HG02885 (cell line): Measurements from ENCODE around the gene CCDC88C.
A peak's percentile ranks its signal among the peaks of the same experiment; 100 is the strongest.

Source experiments
- ATAC-seq: cut with Tn5 transposase; IDR thresholded peaks from one replicate; pipeline ENCODE4 v1.9.1; 2021; ENCODE audit warnings: mild to moderate bottlenecking; ENCODE audit not compliant: unreplicated experiment, poor library complexity

CCDC88C gene

DNA sequence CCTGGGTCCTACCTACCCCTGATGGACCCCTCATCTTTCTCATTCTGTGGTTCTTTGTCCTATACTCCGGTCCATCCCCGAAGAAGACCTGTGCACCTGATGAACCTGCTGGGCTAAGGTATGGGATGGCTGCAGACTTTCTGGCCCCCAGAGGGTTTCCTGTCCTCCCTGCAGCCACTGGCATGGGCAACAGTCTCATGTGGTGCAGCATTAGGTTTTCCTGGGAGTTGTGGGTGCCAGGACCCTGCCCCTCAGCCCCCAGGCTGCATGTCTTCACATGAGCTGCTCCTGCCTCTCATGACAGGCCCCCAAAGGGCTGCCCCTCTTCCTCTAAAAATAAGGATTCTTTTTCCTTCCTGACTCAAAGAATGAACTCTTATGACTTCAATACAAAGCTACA lies 100.9 kb downstream of the CCDC88C start:
- ATAC-seq = no peak

DNA sequence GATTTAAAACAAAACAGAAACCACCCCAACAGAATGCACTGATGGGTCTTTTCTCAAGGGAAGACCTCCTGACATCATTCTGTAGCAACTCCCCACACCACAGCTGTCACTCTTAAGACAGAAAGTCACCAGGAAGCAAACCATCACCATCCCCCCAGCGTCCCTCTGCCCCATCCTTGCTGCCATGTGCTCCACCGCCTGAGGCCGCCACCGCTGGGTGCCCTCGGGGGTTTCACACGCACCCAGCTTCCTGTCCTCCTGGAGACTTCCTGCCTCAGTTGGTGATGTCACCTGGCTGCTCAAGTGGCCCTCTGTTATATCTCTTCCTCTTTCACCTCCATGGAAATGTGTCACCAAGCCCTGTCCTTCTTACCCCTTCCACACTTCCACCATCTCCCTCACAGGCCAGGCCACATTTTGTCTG lies 101.8 kb downstream of the CCDC88C start:
- peak; percentile 75 for ATAC-seq

DNA sequence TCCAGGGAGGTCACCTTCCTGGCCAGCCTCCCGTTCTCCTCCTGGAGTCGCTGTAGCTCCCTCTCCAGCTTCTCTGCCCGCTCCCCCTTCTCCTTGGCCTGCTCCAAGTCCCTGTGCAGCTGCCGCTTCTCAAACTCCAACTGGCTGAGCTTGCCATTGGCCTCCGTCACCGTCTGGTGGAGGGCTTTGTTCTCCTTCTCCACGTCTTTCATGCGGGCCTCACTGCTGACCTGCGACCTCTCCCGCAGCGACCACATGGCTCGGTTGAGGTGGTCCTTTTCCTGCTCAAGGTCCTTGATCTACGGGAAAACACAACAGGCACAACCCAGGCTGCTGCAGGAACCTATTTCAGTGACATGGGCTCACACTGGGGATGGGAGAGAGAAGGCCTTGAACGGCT lies 103.8 kb downstream of the CCDC88C start:
- no peak for ATAC-seq

DNA sequence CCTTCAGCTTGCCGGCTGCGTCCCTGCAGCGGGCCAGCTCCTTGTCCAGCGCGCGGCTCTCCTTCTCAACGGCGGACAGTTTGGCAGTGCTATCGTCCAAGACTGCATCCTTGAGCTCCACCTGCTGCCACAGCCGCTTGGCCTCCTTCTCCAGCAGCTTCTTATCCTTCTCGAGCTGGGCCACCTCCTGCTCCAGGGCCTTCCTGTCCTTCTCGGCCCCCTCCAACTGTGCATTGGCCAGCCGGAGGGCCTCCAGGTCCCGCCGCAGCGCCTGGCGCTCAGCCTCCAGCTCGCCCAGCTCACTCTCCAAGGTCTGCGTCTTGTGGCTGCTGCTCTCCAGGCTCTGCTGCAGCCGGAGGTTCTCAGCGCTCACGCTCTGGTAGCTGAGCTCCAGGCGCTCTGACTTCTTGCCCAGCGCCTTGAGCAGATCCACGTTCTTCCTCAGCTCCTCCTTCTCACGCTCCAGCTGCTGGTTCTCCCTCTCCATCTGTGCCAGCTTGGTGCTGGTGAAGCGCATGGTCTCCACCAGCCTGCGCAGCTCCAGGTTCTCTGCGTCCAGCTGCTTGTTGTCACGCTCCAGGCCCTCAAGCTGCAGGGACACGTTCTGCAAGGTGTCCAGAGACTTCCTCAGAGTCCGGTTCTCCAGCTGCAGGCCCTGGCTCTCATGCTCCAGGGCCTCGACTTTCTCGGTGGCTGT lies 104.3 kb downstream of the CCDC88C start:
- no peak for ATAC-seq

DNA sequence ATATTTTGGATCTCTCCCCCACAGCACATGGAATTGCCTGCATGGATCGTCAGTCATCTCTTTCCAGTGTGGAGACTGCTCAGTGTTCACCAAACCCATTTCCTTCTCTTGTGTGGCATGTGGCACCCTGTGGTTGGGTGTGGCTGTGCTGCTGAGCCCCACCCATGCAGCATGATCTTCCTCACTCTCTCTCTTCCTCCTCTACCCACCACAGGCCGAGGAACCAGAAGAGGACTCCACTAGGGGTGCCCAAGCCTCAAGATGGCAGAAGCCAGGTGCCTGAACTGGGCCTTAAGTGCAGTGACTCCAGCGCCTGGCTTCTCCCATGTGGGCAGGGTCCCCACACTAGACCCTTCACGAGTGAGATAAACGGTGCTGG lies 106.3 kb downstream of the CCDC88C start:
- no peak for ATAC-seq

DNA sequence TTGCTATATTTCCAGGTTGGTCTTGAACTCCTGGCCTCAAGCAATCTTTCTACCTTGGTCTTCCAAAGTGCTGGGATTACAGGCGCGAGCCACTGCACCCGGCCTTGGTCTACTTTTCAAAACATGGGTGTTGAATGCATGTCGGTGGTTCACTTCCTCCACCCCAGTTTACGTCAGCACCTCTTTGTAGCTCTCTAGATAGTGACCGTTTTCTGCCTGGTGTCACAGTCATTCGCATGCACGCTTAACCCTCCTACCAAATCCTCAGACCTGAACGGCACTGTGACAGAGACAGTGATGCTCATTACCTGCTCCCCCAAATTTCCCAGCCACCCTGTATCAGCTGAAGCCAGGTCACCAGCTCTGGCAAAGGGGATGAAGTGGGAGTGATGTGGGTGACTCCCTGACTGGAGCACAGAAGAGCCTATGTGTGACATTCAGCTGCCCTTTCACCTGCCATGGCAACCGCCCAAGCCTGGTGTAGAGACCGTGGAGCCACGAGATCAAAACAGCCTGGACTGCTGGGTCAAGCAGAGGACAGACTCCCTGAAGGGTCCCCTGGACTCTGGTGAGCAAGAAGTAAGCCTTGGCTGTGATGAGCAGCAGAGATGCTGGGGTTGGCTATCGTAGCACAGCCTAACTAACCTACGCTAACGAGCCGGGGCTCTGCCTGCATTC lies 106.9 kb downstream of the CCDC88C start:
- ATAC-seq = no peak

DNA sequence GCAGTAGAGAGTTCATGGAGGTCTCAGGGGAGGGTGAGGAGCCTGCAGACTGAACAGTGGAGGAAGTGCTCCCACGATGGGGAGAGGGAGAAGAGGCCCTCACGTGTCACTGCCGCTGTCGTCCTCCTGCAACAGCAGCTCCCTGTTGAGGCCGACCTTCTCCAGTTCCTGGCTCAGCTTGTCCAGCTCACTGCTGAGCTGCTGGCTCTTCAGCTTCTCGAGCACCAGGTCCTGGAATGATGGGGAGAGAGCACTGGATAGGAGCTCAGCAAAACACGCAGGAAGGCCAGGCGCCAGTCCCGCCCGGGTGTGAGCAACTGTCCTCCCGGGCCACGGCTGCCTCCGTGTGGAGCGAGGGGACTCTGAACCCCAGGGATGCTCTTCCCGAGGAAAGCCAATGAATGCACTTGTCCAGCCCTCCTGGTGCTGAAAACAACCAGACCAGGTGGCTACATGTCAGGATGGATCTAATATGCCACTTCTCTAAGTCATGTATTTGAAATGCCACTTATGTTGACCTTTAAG lies 107.8 kb downstream of the CCDC88C start:
- ATAC-seq = no peak

DNA sequence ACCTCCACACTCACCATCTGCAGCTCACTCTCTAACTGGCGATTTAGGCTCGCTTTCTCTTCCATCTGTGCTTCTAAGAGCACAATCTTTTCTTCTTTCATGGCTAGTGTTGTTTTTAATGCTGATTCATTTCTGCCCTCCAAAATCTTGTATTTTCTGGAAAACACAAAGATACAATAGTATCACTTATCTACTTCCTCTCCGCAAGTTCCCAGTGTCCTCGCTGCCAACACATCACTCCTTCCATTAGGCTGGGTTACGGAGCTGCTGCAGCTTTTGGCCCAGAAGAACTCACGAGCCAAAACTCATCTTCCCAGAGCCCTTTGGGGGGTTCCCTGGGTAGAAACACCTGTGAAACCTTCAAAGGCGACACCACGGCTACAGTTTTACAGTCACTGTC lies 109.3 kb downstream of the CCDC88C start:
- ATAC-seq = no peak

DNA sequence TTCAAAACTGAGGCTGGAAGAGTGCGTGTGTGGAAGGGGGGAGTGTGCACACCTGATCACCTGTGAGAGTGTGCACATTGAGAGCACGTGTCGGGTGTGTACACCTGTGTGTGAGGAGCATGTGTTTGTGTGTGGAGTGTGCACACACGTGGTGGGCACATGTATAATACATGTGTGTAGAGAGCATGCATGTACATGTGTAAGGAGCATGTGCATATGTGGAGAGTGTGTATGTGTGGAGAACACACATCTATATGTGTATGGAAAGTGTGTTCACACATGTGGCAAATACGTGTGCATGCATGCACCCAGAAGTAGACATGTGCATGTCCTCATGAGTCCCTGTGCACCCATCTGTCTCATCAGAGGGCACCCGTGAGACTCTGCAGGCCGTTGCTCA lies 110.0 kb downstream of the CCDC88C start:
- ATAC-seq = no peak

DNA sequence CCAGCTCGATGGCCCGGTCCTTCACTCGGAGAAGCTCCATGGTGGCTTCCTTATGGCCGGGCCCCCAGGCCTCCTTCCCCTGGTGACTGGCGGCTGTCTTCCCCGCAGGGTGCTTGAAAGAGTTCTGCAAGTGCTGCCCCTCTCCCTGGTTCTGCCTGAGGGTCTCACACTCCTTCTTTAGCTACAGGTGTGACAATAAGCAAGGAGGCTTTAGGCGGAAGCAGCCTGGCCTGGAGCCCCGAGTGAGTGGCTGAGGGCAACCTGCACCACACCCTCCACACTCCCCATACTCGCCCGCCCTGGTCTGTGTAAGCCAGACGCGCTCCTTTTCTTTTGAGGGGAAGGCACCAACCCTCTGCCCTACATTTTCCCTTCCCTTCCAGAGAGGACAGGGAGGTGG lies 110.6 kb downstream of the CCDC88C start:
- ATAC-seq = no peak

DNA sequence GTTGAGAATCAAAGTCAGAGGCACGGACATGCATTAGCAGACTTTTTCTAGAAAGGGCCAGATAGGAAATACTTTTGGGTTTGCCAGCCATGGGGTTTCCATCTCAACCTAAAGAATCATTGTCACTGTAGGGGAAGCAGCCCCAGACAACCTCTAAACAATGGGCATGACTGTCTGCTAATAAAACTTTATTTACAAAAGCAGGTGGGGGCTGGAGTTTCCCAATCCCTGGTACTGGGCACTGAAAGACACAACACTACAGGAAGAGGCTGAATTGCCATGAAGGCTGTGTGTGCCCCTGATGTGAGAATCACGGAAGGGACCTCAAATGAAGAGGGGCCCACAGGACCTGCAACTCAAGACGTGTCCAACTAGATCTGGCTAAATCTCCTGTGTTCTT lies 111.1 kb downstream of the CCDC88C start:
- ATAC-seq = no peak

DNA sequence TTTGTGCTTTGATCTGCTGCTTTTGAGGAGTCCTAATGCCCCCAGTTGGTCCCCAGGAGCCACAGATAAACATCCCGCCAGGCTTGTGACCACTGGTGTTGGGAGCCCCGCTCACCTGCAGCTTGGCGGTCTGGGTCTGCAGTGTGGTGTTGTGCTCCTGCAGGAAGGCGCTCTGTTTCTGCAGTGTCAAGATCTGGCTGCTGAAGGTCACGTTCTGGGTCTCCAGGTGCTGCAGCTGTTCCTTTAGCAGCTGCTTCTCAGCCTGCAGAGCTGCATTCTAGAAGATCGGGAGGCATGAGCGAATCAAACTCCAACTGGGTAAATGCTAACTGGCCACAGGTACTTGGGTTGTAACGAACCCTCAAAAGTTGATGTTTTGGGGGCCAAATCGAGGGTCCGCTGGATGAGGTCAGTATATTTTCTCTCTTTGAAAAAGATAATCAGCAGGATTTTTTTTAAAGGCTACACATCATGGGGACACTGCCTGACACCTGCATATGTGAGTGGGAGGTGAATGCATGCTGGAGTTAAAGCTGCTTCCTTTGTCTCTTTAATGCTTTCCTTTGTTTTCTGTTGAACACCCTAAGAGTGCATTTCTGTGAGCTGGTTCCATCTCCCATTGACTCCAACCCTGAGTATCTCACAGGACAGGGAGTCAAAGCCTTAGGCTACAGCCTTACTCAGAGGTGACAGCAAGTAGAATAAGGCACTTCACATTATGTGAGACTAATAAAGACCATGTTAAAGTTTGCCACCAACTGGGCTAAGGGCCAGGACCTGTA lies 111.8 kb downstream of the CCDC88C start:
- ATAC-seq = no peak

DNA sequence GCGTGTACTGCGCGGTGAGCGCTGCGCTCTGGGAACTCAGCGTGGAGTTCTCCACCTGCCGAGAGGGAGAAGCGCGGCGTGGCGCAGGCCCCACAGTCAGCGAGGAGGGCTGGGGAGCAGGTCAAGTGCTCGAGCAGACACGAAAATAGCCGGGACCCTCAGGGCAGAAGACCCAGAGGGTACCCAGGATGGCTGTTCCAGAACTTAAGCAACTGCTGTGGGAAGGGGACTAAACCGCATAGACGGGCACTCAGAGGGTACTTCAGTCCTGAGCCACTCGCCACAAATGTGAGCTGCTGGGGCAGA lies 113.7 kb downstream of the CCDC88C start:
- no peak for ATAC-seq

DNA sequence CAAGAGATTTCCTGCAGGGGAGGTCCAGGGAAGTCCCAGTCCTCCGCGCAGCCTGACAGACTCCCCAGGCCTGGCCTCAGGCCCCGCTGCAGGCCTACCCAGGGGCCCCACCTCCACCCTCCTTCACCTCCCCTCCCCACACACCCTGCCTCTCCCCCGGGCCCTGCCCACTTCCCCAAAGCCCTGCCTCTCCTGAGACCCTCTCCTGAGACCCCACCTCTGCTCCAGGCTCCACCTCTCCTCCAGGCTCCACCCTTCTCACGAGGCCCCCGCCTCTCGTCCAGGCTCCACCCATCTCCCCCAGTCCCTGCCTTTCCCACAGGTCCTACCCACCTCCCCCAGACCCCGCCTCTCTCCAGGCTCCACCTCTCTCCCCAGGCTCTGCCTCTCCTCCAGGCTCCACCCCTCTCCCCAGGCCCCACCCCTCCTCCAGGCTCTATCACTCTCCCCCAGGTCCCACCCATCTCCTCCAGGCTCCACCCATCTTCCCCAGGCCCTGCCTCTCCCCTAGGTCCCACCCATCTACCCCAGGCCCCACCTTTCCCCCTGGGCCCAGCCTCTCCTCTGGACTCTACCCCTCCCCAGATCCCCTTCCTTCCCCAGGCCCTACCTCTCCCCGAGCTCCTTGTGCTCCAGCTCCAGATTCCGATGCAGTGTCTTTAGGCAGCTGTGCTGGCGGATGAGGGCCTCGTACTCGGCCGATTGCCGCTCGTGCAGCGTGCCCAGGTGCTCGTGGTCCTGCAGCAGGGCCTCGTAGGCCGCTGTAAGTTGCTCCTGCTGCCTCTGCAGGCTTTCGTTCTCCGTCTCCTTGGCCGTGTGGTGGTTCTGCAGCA lies 114.3 kb downstream of the CCDC88C start:
- peak; percentile 66 for ATAC-seq

DNA sequence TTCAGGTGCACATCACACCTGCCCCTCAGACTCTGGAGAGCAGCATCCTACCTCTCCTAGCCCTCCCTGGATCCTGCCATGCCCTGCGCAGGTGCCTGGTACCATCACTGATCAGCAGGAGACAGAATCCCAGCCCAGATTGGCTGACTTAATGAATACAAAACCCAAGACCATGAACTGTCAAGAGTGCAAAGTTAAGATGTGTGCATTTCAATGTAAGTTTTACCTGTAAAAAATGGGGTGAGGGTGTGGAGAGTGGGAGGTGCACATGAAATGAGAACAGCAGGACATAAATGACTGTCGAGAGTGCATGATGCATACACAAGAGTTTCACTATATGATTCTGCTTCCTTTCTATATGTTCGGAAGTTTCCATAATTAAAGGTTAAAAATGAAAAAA lies 115.2 kb downstream of the CCDC88C start:
- peak; percentile 57 for ATAC-seq

DNA sequence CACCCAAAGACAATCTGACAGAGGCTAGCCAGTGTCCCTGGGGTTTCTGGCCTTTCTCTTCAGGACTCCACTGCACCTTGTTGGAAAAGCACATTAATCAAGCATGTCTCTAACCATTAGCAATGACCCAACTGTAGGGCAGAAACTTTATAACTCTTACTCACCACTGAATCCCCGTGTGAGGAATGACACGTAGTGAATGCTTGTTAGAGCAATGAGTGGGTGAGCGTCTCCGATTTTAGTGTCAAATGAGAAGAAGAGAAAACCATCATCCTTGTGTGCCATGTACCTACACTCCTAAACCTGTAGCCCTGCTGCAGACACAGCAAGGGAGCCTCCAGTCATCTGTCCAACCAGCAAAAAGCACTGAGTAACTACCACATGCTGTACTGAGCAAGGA lies 116.7 kb downstream of the CCDC88C start:
- no peak for ATAC-seq

DNA sequence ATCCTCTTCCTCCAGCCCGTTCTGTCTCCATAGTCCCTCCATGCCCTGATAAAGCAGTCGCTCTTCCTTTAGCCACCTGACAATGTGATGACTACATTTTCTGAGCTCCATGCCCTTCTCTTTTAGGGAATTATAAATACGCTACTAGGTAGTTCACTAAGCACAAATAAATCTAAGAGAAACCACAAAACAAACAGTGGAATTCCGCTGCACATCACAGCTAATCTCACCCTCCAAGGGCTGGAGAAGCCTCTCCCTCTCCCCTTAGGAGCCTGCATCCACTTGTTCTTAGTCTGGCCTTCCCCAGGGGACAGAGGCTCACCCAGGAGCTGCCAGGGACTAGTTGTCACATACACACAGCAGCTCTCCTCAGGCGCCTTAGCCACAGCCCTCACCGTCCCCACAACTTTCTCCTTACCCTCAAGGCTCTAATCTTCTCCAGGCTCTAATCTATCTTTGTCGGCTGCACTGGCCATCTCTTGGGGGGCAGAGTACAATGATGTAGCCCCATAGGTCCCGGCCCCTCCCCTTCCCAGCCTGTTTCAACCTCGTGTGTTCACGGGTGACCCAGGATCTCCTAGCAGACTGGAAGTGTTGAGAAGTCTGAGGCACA lies 117.2 kb downstream of the CCDC88C start:
- ATAC-seq = no peak

DNA sequence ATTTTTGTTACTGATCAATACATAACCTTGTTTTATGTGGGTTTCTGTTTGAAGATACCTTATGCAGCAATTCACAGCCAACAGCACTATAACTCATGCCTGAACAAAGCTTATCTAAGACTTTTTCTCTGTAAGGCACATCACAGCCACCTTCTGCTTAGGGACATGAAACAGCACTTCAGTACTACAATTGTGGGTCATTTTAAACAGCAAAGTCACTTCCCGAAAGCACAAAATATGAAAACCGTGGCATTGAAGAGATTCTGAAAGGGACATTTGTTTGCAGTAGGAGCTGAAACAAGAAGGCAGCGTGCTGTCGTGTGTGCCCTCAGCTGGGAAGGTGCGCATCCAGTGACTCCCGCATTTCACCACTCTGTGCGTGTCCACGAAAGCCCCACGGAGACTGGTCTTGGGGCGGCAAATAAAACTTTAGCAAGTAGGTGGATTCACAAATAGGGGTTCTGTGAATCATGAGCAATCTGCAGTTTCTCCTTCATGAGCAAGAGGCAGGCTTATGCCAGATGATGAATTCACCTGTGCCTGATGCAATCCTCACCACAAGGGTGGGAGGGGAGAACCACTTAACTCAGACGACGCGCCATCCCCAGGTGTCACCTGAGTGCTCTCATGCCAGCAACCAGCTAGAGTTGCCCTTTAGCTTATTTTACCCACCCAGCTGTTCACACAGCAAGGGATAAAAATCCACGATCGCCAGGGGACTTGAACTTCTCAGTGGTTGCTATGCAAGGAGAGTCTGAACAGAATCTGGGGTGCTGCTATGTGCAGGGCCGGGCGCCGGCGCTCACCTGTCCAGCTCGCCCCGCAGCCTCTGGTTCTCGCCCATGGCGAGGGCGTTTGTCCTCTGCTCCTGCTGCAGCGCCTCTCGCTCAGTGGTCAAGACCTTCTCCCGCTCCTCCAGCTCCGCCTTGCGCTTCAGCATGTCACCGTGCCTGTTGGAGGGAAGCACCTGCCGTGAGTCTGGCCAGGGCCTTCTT lies 118.2 kb downstream of the CCDC88C start:
- no peak for ATAC-seq

DNA sequence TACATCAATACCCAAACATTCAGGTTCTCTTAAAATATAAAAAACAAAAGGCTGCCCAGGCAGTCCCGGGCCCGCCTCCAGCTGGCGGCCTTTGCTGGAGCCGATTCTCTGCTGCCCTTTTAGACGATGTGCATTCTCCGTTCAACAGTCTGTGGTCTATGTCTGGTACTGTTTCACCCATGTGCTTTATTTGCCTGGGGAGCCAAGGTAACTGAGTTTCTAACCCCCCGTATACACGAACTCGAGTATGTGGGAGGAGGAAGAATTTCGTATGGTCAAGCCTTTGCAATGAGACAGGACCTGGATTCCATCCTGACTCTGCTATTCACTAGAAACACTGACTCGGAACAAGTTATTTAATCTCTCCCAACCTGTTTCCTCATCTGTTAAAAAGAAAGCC lies 119.0 kb downstream of the CCDC88C start:
- no peak for ATAC-seq
